ENCODE results near the gene NDUFA1. TPM values are rescaled to one million over a fixed set of nuclear protein-coding genes. Genes with fewer than 3 reads are reported as not detected.
"Not testable (repeated sequence)": the region's sequence is repeated elsewhere in the genome, so short reads cannot be mapped to it uniquely, and the experiment has no call there.

The NDUFA1 gene
- 100 to 1,000 TPM in 1 of 4 donors, 10 to 100 TPM in 3; 51.2 to 106 (median 76.3) TPM for total RNA-seq
- 100 to 1,000 TPM; 144 to 412 (median 354) TPM for polyA plus RNA-seq

DNA sequence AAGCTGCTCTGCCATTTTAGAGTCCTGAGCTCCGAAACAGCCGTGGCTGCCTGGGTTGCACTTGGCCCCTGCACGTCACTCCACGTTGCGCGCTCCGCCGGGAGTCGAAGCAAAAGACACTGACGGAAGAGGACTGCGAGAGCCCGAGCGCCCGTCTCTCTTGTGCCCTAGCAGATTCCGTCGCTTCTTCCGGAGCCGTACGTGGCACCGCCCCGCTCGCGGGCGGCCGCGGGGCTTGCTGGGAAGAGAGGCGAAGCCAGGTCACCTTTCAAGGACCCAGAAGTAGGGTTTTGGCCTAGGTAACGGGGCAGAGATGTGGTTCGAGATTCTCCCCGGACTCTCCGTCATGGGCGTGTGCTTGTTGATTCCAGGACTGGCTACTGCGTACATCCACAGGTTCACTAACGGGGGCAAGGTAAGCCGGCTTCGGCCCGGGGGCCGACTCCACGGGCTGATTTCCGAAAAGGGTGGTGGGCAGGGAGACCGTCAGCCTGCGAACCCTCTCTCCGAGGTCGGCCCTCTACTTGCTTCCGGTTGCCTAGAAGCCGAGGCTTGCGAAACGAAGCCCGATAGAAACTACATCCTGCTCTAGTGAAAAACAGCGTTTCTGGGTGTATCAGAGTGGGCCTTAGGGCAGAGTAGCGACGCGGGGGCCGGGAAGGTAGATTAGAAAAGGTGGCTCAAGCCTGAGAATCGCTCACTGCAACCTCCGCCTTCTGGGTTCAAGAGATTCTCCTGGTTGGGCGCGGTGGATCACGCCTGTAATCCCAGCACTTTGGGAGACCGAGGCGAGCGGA is at the start of gene NDUFA1, which contains the start of gene RNF113A:
Gene NDUFA1 (plus strand): TSS at position 234 of the 797 bp plus-strand sequence. CDS start 80 bp downstream, at position 314.
Gene RNF113A (minus strand): TSS at position 135 of the 797 bp plus-strand sequence. CDS start 120 bp downstream, at position 15.
- intact Hi-C loops (cut with DNase I): loop anchor here (2.0 to 10.0 kb wide), 3 partner anchors 19 to 177 kb away; partner anchors contain the start of genes RPL39, SEPTIN6 and UPF3B
- Histone ChIP-seq H3K4me3 (peak within 1 kb of the TSS; percentile 38 to 65 (median 61)), H3K36me3 (peaks cover 0 to 20% (median 3%) of the 10 kb centered on the region in 4 donors), H3K4me1 (peaks cover 0 to 17% (median 7%) of the 10 kb centered on the region in 4 donors), H3K27ac (peak within 1 kb of the TSS; percentile 91 to 96 (median 94)), H3K9me3 (no peaks in the 10 kb centered on the region), H3K27me3 (no peaks in the 10 kb centered on the region)
- DNase-seq: peak; percentile 92
- TF ChIP-seq POLR2AphosphoS5 (IDR thresholded peaks at IDR 0.05) (peak; percentile 80 to 91 (median 88)), POLR2A (IDR thresholded peaks at IDR 0.05) (peak; percentile 67 to 76), EP300 (IDR thresholded peaks at IDR 0.05) (peak in 1 of 4 donors; percentile 34)
- TF ChIP-seq, protein P1, sequence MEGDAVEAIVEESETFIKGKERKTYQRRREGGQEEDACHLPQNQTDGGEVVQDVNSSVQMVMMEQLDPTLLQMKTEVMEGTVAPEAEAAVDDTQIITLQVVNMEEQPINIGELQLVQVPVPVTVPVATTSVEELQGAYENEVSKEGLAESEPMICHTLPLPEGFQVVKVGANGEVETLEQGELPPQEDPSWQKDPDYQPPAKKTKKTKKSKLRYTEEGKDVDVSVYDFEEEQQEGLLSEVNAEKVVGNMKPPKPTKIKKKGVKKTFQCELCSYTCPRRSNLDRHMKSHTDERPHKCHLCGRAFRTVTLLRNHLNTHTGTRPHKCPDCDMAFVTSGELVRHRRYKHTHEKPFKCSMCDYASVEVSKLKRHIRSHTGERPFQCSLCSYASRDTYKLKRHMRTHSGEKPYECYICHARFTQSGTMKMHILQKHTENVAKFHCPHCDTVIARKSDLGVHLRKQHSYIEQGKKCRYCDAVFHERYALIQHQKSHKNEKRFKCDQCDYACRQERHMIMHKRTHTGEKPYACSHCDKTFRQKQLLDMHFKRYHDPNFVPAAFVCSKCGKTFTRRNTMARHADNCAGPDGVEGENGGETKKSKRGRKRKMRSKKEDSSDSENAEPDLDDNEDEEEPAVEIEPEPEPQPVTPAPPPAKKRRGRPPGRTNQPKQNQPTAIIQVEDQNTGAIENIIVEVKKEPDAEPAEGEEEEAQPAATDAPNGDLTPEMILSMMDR (IDR thresholded peaks at IDR 0.05): no peak
- WGBS, 2 donors: 0% methylated on average over 62 of the region's 62 CpGs

GRCh38 chrX:119824221-119824620 is 47.4 kb upstream of the NDUFA1 start:
- WGBS, 2 donors: 74 to 90% methylated on average over 2 of the region's 5 CpGs
- H3K27me3 ChIP-seq; H3K9me3 ChIP-seq; DNase-seq; intact Hi-C loops (cut with DNase I); H3K36me3 ChIP-seq; H3K27ac ChIP-seq; H3K4me3 ChIP-seq; H3K4me1 ChIP-seq: not testable (repeated sequence)

DNA sequence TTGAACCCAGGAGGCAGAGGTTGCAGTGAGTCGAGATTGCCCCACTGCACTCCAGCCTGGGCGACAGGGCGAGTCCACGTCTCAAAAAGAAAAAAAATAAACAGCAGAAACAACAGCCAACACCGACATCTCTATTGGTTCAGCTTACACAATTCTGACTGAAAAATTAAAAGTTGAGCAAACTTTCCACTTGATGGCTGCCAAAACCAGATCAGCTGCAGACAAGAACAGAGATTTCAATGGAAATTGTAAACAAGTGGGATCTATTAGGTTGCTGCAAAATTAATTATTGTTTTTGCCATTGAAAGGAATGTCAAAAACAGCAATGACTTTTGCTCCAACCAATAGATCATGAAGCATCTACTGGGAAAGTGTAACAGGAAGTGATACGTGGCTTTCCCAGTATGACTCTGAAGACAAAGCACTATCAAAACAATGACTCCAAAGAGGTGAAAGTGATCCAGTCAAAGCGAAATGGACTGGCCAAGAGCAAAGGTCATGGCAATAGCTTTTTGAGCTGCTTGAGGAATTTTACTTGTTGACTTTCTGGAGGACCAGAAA is 45.2 kb upstream of the NDUFA1 start:
- WGBS, 2 donors: 66 to 70% methylated on average over 7 of the region's 7 CpGs
- peaks cover 0 to 6% (median 0%) of the 10 kb centered on the region in 4 donors for H3K36me3 ChIP-seq
- no peaks in the 10 kb centered on the region for H3K27me3 ChIP-seq
- H3K27ac ChIP-seq: no peak overlapping the region
- no peak overlapping the region for H3K4me3 ChIP-seq
- no peaks in the 10 kb centered on the region for H3K4me1 ChIP-seq
- TF ChIP-seq POLR2A (IDR thresholded peaks at IDR 0.05) (no peak), EP300 (IDR thresholded peaks at IDR 0.05) (no peak), POLR2AphosphoS5 (IDR thresholded peaks at IDR 0.05) (no peak)
- TF ChIP-seq, protein P1 (IDR thresholded peaks at IDR 0.05): no peak
- intact Hi-C loops (cut with DNase I): no loop called here
- DNase-seq: no peak
- H3K9me3 ChIP-seq: no peaks in the 10 kb centered on the region

- Histone ChIP-seq H3K27ac (no peak overlapping the region), H3K27me3 (no peaks in the 10 kb centered on the region), H3K9me3 (no peaks in the 10 kb centered on the region), H3K4me1 (no peaks in the 10 kb centered on the region), H3K4me3 (no peak overlapping the region), H3K36me3 (peaks cover 0 to 10% (median 0%) of the 10 kb centered on the region in 4 donors)
- intact Hi-C loops (cut with DNase I): no loop called here
- TF ChIP-seq POLR2A (IDR thresholded peaks at IDR 0.05) (no peak), EP300 (IDR thresholded peaks at IDR 0.05) (no peak), POLR2AphosphoS5 (IDR thresholded peaks at IDR 0.05) (no peak)
- TF ChIP-seq, protein P1 (IDR thresholded peaks at IDR 0.05): no peak
- WGBS, 2 donors: 98% methylated on average over 5 of the region's 5 CpGs
- no peak for DNase-seq
These were observed 43.2 kb upstream of the NDUFA1 start for GRCh38 chrX:119828446-119828845.

DNA sequence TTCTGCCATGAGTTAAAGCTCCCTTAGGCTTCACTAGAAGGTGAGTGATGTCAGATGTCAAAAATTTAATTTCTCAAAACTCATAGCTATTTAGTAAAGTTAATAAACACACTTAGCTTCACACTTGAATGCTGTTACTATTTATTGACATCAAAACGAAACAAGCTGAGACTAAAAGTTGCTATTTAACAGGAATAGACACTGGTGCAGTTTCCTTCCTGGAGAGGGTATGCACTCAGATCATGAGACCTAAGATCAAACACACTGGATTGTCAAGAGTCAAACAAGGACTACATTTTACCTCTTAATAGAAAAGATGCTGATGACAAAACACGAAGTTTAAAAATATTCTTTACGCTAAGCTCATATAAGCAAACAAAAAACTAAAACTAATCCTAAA is 37.7 kb upstream of the NDUFA1 start:
- no peak for DNase-seq
- Histone ChIP-seq H3K36me3 (peaks cover 0 to 56% (median 3%) of the 10 kb centered on the region in 4 donors), H3K9me3 (no peaks in the 10 kb centered on the region), H3K27ac (no peak overlapping the region), H3K4me3 (no peak overlapping the region), H3K4me1 (no peaks in the 10 kb centered on the region), H3K27me3 (no peaks in the 10 kb centered on the region)
- intact Hi-C loops (cut with DNase I): no loop called here
- TF ChIP-seq, protein P1 (IDR thresholded peaks at IDR 0.05): no peak
- TF ChIP-seq POLR2A (IDR thresholded peaks at IDR 0.05) (no peak), POLR2AphosphoS5 (IDR thresholded peaks at IDR 0.05) (no peak)
- 79 to 87% methylated on average over 3 of the region's 3 CpGs for WGBS, 2 donors

All from sigmoid colon (tissue), 7 donors.